IMR-90 (cell line): ENCODE results near the gene CST11. TPM values are rescaled to one million over a fixed set of nuclear protein-coding genes. Genes with fewer than 3 reads are reported as not detected.

Source experiments
- ATAC-seq: fragments of 200-7000 bp; cut with Tn5 transposase; 2 replicates; pipeline ENCODE4 v1.9.1; 2020; ENCODE audit warnings: low read depth, mild to moderate bottlenecking, moderate library complexity
- BruUV-seq: library from RNA; stranded (reverse); fragments of 400-500 nt; replicated peaks from 2 replicates; lab custom pipeline; 2021; lab: Mats Ljungman, UMichigan
- CTCF ChIA-PET: fragments of 300-600 bp; formaldehyde crosslinking; extraction: SDS; loops from one replicate; lab custom pipeline; 2021; ENCODE audit warnings: antibody characterized with exemption; lab: Yijun Ruan, JAX
- POLR2A ChIA-PET: fragments of 300-600 bp; sonication (Branson Sonifier 250); formaldehyde crosslinking; loops from one replicate; lab custom pipeline; 2022; ENCODE audit warnings: antibody characterized with exemption; ENCODE audit not compliant: unreplicated experiment; lab: Charles Lee
- DNase-seq: peaks from one replicate; pipeline ENCODE4 v3.0.0; 2013
- H2AFZ ChIP-seq: replicated peaks from 2 replicates; pipeline ENCODE3; 2013; ENCODE audit warnings: low read length, mild to moderate bottlenecking; ENCODE audit not compliant: poor library complexity
- H2AK5ac ChIP-seq: 2 replicates; pipeline ENCODE4 v1.6.1; 2013; ENCODE audit warnings: low read depth, low read length, inconsistent platforms
- H2AK9ac ChIP-seq: replicated peaks from 2 replicates; pipeline ENCODE3; 2013; ENCODE audit warnings: mild to moderate bottlenecking, low read depth, low read length, moderate library complexity; ENCODE audit not compliant: poor library complexity
- H2BK120ac ChIP-seq: 2 replicates; pipeline ENCODE4 v1.6.1; 2013; ENCODE audit warnings: low read depth, low read length, inconsistent platforms
- H2BK15ac ChIP-seq: 3 replicates; pipeline ENCODE4 v1.6.1; 2013; ENCODE audit warnings: low read depth, low read length, inconsistent platforms
- H2BK20ac ChIP-seq: 2 replicates; pipeline ENCODE4 v1.6.1; 2013; ENCODE audit warnings: low read depth, mild to moderate bottlenecking, inconsistent platforms, low read length, moderate library complexity
- H2BK5ac ChIP-seq: 2 replicates; pipeline ENCODE4 v1.6.1; 2013; ENCODE audit warnings: mild to moderate bottlenecking, low read depth, low read length, inconsistent platforms; ENCODE audit not compliant: poor library complexity, severe bottlenecking
- H3K14ac ChIP-seq: replicated peaks from 2 replicates; pipeline ENCODE4 v1.6.1; 2013; ENCODE audit warnings: low read depth, low read length, inconsistent platforms
- H3K18ac ChIP-seq: 2 replicates; pipeline ENCODE4 v1.6.1; 2013; ENCODE audit warnings: low read depth, low read length, control low read depth
- H3K23ac ChIP-seq: 2 replicates; pipeline ENCODE4 v1.6.1; 2013; ENCODE audit warnings: low read depth, low read length, inconsistent platforms
- H3K27ac ChIP-seq: 2 replicates; pipeline ENCODE4 v1.5.1; 2013; ENCODE audit warnings: mild to moderate bottlenecking, control low read depth, low read length; ENCODE audit not compliant: insufficient read depth
- H3K27me3 ChIP-seq: 2 replicates; pipeline ENCODE4 v1.6.1; 2013; ENCODE audit warnings: low read length; ENCODE audit not compliant: control insufficient read depth, insufficient read depth
- H3K36me3 ChIP-seq: 2 replicates; pipeline ENCODE4 v1.6.1; 2013; ENCODE audit warnings: low read length, mixed read lengths; ENCODE audit not compliant: control insufficient read depth, insufficient read depth
- H3K4ac ChIP-seq: 2 replicates; pipeline ENCODE4 v1.6.1; 2013; ENCODE audit warnings: low read depth, low read length, inconsistent platforms
- H3K4me1 ChIP-seq: 2 replicates; pipeline ENCODE4 v1.6.1; 2013; ENCODE audit warnings: low read length, mixed read lengths; ENCODE audit not compliant: control insufficient read depth, insufficient read depth
- H3K4me2 ChIP-seq: 2 replicates; pipeline ENCODE4 v1.6.1; 2013; ENCODE audit warnings: low read depth, mild to moderate bottlenecking, control low read depth, low read length, moderate library complexity
- H3K4me3 ChIP-seq: 2 replicates; pipeline ENCODE4 v1.5.1; 2013; ENCODE audit warnings: low read depth, mild to moderate bottlenecking, control low read depth, low read length, moderate library complexity; ENCODE audit not compliant: insufficient read depth
- H3K56ac ChIP-seq: 2 replicates; pipeline ENCODE4 v1.6.1; 2013; ENCODE audit warnings: low read length, inconsistent platforms; ENCODE audit not compliant: insufficient read depth; ENCODE audit errors: extremely low read depth
- H3K79me1 ChIP-seq, 2 experiments: 2 replicates each; pipeline ENCODE4 v1.6.1; 2013; ENCODE audit warnings: low read length in 2 of 2, inconsistent platforms in 1 of 2, low read depth in 1 of 2
- H3K9ac ChIP-seq: 2 replicates; pipeline ENCODE4 v1.6.1; 2013; ENCODE audit warnings: low read depth, low read length, control low read depth
- H3K9me1 ChIP-seq: 2 replicates; pipeline ENCODE4 v1.6.1; 2013; ENCODE audit warnings: low read length, inconsistent platforms; ENCODE audit not compliant: insufficient read depth
- H3K9me3 ChIP-seq: 2 replicates; pipeline ENCODE4 v1.6.1; 2013; ENCODE audit warnings: low read length; ENCODE audit not compliant: control insufficient read depth, insufficient read depth
- H4K20me1 ChIP-seq: 2 replicates; pipeline ENCODE4 v1.6.1; 2013; ENCODE audit warnings: low read length, inconsistent platforms; ENCODE audit not compliant: insufficient read depth
- H4K5ac ChIP-seq: 2 replicates; pipeline ENCODE4 v1.6.1; 2013; ENCODE audit warnings: mild to moderate bottlenecking, low read depth, low read length, control low read depth
- H4K8ac ChIP-seq, 2 experiments: 2 replicates each; pipeline ENCODE4 v1.6.1; 2013; ENCODE audit warnings: low read depth in 2 of 2, low read length in 2 of 2, control low read depth in 1 of 2, inconsistent platforms in 1 of 2
- H4K91ac ChIP-seq: 2 replicates; pipeline ENCODE4 v1.6.1; 2013; ENCODE audit warnings: low read depth, low read length, inconsistent platforms; ENCODE audit not compliant: insufficient read depth
- CHD1 ChIP-seq: IDR thresholded peaks from 2 replicates; pipeline ENCODE4 v1.6.1; 2012; ENCODE audit warnings: low read depth, low read length, improper control_type of control experiment
- WGBS, 2 experiments: methylation state at CpG; one replicate each; pipeline versions ENCODE4 v1.1.5 to v1.1.7; 2013; ENCODE audit warnings: missing lambda C conversion rate in 2 of 2; ENCODE audit not compliant: insufficient read length in 1 of 2; ENCODE audit errors: extremely low coverage in 2 of 2; 5-methylcytosine and 5-hydroxymethylcytosine counted together
- dilution Hi-C: fragments of 300-500 bp; cut with HindIII; formaldehyde crosslinking; loops from one replicate; pipeline ENCODE4 v1.14.3; 2018; ENCODE audit warnings: low sequenced_read_pairs; ENCODE audit not compliant: unreplicated experiment
- in situ Hi-C: fragments of 300-500 bp; cut with MboI; formaldehyde crosslinking; loops from 3 replicates; pipeline ENCODE4 v1.14.3; 2019; ENCODE audit warnings: low sequenced_read_pairs, inconsistent platforms, mixed read lengths
- intact Hi-C: fragments of 100-400 bp; cut with micrococcal nuclease; formaldehyde crosslinking; loops from 2 replicates; pipeline ENCODE4 v1.10.0; 2022
- polyA plus RNA-seq, 3 experiments: library from polyadenylated mRNA; depleted of rRNA; stranded (reverse); fragments of >200 nt; gene quantifications; 2 replicates each; pipeline ENCODE4 v1.2.3, GENCODE V29; 2012; ENCODE audit warnings: low replicate concordance in 1 of 3
- total RNA-seq: library from RNA; depleted of rRNA; stranded (reverse); fragments of >200 nt; gene quantifications from 2 replicates; pipeline ENCODE4 v1.2.3, GENCODE V29; 2012

Gene CST11
- total and polyA plus RNA-seq, 2 of the 4 experiments (the other 2 are of a cell fraction), result not detected

GRCh38 chr20:23490817-23491216 is 38.1 kb upstream of the CST11 start, which contains the start of gene CST8:
TSS of gene CST8 (plus strand) at chr20:23491117. CDS start at chr20:23491668, 551 bp downstream.
- Histone ChIP-seq H2AK9ac (no peak within 1 kb of the TSS), H3K18ac (no peak within 1 kb of the TSS), H3K4ac (no peak within 1 kb of the TSS), H2BK120ac (no peak within 1 kb of the TSS), H3K4me3 (no peak within 1 kb of the TSS), H3K4me2 (no peak within 1 kb of the TSS), H3K27ac (no peak within 1 kb of the TSS), H3K9me3 (no peaks in the 10 kb centered on the region), H2AFZ (no peak within 1 kb of the TSS), H4K91ac (no peak within 1 kb of the TSS), H4K20me1 (no peaks in the 10 kb centered on the region), H3K9me1 (no peaks in the 10 kb centered on the region), H3K79me1 (no peaks in the 10 kb centered on the region), H4K8ac (no peak within 1 kb of the TSS), H2BK15ac (no peak within 1 kb of the TSS), H3K23ac (no peak within 1 kb of the TSS), H3K9ac (no peak within 1 kb of the TSS), H4K5ac (no peak within 1 kb of the TSS), H2BK5ac (no peak within 1 kb of the TSS), H2AK5ac (no peak within 1 kb of the TSS), H3K14ac (no peak within 1 kb of the TSS), H3K56ac (no peak within 1 kb of the TSS), H3K36me3 (no peaks in the 10 kb centered on the region), H3K4me1 (no peaks in the 10 kb centered on the region), H3K27me3 (no peaks in the 10 kb centered on the region), H2BK20ac (no peak within 1 kb of the TSS)
- WGBS, 2 experiments, result 84% methylated on average over 2 of the region's 5 CpGs; no CpG with 5 or more reads in 1 of the 2 experiments
- no peak for ATAC-seq
- ChIA-PET POLR2A (no interaction called here), CTCF (no interaction called here)
- BruUV-seq, result no TSS peak
- no peak for TF ChIP-seq CHD1
- no peak for DNase-seq
- dilution Hi-C loops, result no loop called here
- in situ Hi-C loops, result no loop called here
- intact Hi-C loops, result no loop called here
